ENCODE measurements around the gene POLR2H.

The POLR2H gene

GRCh38 chr3:184327171-184327570 lies 34.3 kb upstream of the POLR2H start:
- Mint-ChIP-seq H3K36me3 (peaks cover 54% of the 10 kb centered on the region), H3K9me3 (no peaks in the 10 kb centered on the region), H3K27ac (no peak overlapping the region), H3K4me1 (no peaks in the 10 kb centered on the region), H3K4me3 (no peak overlapping the region), H3K27me3 (no peaks in the 10 kb centered on the region)
- DNase-seq (ENCODE audit: low spot score in 2 of 2) (no peak), ATAC-seq (ENCODE audit: low read depth) (no peak)

DNA sequence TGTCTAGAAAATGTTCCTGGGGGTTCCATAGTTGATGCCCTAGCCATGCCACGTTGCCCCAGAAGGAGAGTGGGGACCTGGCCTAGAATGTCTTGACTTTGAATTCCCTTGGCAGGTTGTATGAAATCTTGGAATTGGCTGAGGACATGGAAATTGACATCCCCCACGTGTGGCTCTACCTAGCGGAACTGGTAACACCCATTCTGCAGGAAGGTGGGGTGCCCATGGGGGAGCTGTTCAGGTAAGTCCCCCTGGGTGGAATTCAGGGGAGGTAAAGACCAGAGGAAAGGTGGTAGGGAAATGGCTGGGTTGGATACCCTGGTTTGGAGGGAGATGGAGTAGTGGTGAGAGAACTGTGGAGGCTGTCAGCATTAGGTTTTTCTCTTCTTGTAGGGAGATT lies 33.0 kb upstream of the POLR2H start:
- ATAC-seq (ENCODE audit: low read depth) (no peak), DNase-seq (ENCODE audit: low spot score in 2 of 2) (no peak)
- H3K4me3 Mint-ChIP-seq: no peak overlapping the region
- peak overlapping the region; percentile 21 for H3K27ac Mint-ChIP-seq
- no peaks in the 10 kb centered on the region for H3K27me3 Mint-ChIP-seq
- H3K4me1 Mint-ChIP-seq: no peaks in the 10 kb centered on the region
- peaks cover 52% of the 10 kb centered on the region for H3K36me3 Mint-ChIP-seq
- H3K9me3 Mint-ChIP-seq: no peaks in the 10 kb centered on the region

GRCh38 chr3:184332370-184333090 lies 29.0 kb upstream of the POLR2H start:
- peaks cover 26% of the 10 kb centered on the region for H3K36me3 Mint-ChIP-seq
- peak overlapping the region; percentile 52 for H3K27ac Mint-ChIP-seq
- peaks cover under 1% of the 10 kb centered on the region for H3K27me3 Mint-ChIP-seq
- H3K4me3 Mint-ChIP-seq: no peak overlapping the region
- ATAC-seq (ENCODE audit: low read depth): no peak
- H3K4me1 Mint-ChIP-seq: peaks cover 7% of the 10 kb centered on the region
- no peak for DNase-seq (ENCODE audit: low spot score in 2 of 2)
- H3K9me3 Mint-ChIP-seq: no peaks in the 10 kb centered on the region

GRCh38 chr3:184333190-184333589 lies 28.3 kb upstream of the POLR2H start:
- Mint-ChIP-seq H3K4me3 (no peak overlapping the region), H3K36me3 (peaks cover 22% of the 10 kb centered on the region), H3K27ac (peak overlapping the region; percentile 52), H3K4me1 (peaks cover 13% of the 10 kb centered on the region), H3K9me3 (no peaks in the 10 kb centered on the region), H3K27me3 (peaks cover 6% of the 10 kb centered on the region)
- DNase-seq (ENCODE audit: low spot score in 2 of 2): no peak
- no peak for ATAC-seq (ENCODE audit: low read depth)

- peaks cover 6% of the 10 kb centered on the region for H3K27me3 Mint-ChIP-seq
- H3K4me1 Mint-ChIP-seq: peaks cover 13% of the 10 kb centered on the region
- no peak for DNase-seq (ENCODE audit: low spot score in 2 of 2)
- H3K36me3 Mint-ChIP-seq: peaks cover 19% of the 10 kb centered on the region
- no peaks in the 10 kb centered on the region for H3K9me3 Mint-ChIP-seq
- ATAC-seq (ENCODE audit: low read depth): no peak
- H3K4me3 Mint-ChIP-seq: no peak overlapping the region
- peak overlapping the region; percentile 52 for H3K27ac Mint-ChIP-seq
Observed at GRCh38 chr3:184333700-184334099, 27.8 kb upstream of the POLR2H start.

DNA sequence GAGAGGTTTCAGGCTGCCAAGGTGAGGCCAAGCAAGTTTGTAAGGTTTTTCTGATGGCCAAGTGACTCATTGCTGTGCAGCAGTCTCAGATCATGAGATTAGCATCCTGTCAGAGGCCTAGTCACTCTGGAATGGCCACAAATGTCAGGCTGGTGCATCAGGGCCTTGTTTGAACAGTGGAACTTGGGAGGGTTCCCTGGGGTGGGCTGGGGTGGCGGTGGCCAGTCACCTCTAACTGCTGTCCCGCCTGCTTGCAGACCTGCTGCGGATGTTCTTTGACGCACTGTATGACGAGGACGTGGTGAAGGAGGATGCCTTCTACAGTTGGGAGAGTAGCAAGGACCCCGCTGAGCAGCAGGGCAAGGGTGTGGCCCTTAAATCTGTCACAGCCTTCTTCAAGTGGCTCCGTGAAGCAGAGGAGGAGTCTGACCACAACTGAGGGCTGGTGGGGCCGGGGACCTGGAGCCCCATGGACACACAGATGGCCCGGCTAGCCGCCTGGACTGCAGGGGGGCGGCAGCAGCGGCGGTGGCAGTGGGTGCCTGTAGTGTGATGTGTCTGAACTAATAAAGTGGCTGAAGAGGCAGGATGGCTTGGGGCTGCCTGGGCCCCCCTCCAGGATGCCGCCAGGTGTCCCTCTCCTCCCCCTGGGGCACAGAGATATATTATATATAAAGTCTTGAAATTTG lies 26.9 kb upstream of the POLR2H start:
- peaks cover 13% of the 10 kb centered on the region for H3K36me3 Mint-ChIP-seq
- ATAC-seq (ENCODE audit: low read depth): no peak
- no peaks in the 10 kb centered on the region for H3K9me3 Mint-ChIP-seq
- H3K27ac Mint-ChIP-seq: peak overlapping the region; percentile 52
- peaks cover 17% of the 10 kb centered on the region for H3K4me1 Mint-ChIP-seq
- H3K4me3 Mint-ChIP-seq: peak overlapping the region; percentile 33
- peaks cover 6% of the 10 kb centered on the region for H3K27me3 Mint-ChIP-seq
- no peak for DNase-seq (ENCODE audit: low spot score in 2 of 2)

- ATAC-seq (ENCODE audit: low read depth) (no peak), DNase-seq (ENCODE audit: low spot score in 2 of 2) (no peak)
- peak overlapping the region; percentile 87 for H3K4me3 Mint-ChIP-seq
- H3K4me1 Mint-ChIP-seq: peaks cover 17% of the 10 kb centered on the region
- H3K27ac Mint-ChIP-seq: peak overlapping the region; percentile 52
- no peaks in the 10 kb centered on the region for H3K9me3 Mint-ChIP-seq
- H3K27me3 Mint-ChIP-seq: peaks cover 6% of the 10 kb centered on the region
- peaks cover 10% of the 10 kb centered on the region for H3K36me3 Mint-ChIP-seq
Observed at GRCh38 chr3:184335291-184335660, 26.2 kb upstream of the POLR2H start.

DNA sequence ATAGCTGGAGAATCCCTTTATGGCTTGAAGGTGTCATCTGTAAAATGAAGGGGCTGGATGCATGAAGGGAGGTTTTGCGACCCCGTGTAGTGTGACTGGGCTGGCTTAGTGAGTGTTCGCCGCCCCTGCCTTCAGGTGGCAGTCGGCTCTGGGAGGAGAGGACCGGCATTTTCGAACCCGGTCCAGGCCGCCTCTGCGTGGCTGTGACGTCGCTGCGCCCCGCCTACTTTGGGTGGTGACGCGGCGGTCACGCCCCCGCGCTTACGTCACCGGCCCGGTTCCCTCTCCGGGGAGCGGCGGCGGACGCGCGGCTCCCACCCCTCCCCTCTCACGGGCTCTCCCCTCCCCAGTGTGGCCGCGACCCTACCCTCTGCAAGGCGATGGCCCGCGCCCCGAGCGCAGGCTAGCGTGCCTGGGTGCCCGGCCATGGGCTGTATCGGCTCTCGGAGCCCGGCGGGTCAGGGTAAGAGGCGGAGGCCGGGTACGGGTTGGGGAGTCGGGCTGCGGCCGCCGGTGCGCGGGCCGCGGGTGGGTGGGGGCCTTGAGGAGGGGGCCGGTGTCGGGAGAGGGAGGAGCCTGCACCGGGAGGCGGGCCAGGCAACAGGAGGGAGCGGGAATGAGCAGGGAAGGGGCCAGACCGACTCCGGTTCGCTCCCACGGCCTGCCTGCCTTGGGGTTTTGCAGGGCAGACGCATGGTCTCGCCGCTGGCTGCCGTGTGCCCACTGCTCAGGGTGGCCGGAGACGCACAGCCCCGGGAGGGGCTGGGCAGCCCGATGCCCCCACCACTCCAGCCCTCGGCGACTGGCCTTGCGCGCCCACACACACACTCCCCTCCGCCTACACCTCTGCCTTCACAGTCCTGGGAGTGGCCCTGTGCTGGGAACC lies 25.6 kb upstream of the POLR2H start:
- no peaks in the 10 kb centered on the region for H3K9me3 Mint-ChIP-seq
- H3K27ac Mint-ChIP-seq: peak overlapping the region; percentile 52
- peak overlapping the region; percentile 87 for H3K4me3 Mint-ChIP-seq
- H3K27me3 Mint-ChIP-seq: peaks cover 6% of the 10 kb centered on the region
- DNase-seq (ENCODE audit: low spot score in 2 of 2) (peak; percentile 90 to 98), ATAC-seq (ENCODE audit: low read depth) (peak; percentile 85)
- peaks cover 17% of the 10 kb centered on the region for H3K4me1 Mint-ChIP-seq
- peaks cover 9% of the 10 kb centered on the region for H3K36me3 Mint-ChIP-seq

GRCh38 chr3:184336547-184337398 lies 24.7 kb upstream of the POLR2H start:
- no peak overlapping the region for H3K27ac Mint-ChIP-seq
- H3K9me3 Mint-ChIP-seq: no peaks in the 10 kb centered on the region
- H3K4me3 Mint-ChIP-seq: peak overlapping the region; percentile 87
- peaks cover 8% of the 10 kb centered on the region for H3K36me3 Mint-ChIP-seq
- peaks cover 17% of the 10 kb centered on the region for H3K4me1 Mint-ChIP-seq
- no peak for ATAC-seq (ENCODE audit: low read depth)
- DNase-seq (ENCODE audit: low spot score in 2 of 2): no peak
- peaks cover 6% of the 10 kb centered on the region for H3K27me3 Mint-ChIP-seq

DNA sequence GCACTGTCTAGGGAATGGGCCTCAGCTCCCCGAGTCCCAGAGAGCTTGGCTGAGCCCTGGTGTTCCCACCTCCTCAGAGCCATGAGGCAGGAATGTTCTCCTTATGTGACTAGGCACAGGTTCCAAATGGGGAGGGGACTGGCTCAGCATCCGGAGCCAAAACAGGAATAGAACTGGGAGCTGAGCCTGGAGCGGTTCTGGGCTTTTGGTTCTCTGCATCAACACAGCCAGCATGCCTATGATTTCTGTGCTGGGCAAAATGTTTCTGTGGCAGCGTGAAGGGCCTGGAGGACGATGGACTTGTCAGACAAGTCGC lies 24.2 kb upstream of the POLR2H start, which contains the start of gene FAM131A:
Gene FAM131A (plus strand): TSS at position 202 of the 316 bp plus-strand sequence. CDS start 31 bp downstream, at position 233.
- peaks cover 17% of the 10 kb centered on the region for H3K4me1 Mint-ChIP-seq
- no peaks in the 10 kb centered on the region for H3K9me3 Mint-ChIP-seq
- peak within 1 kb of the TSS; percentile 87 for H3K4me3 Mint-ChIP-seq
- H3K27me3 Mint-ChIP-seq: peaks cover 6% of the 10 kb centered on the region
- DNase-seq (ENCODE audit: low spot score in 2 of 2) (no peak), ATAC-seq (ENCODE audit: low read depth) (no peak)
- no peak within 1 kb of the TSS for H3K27ac Mint-ChIP-seq
- peaks cover 9% of the 10 kb centered on the region for H3K36me3 Mint-ChIP-seq

DNA sequence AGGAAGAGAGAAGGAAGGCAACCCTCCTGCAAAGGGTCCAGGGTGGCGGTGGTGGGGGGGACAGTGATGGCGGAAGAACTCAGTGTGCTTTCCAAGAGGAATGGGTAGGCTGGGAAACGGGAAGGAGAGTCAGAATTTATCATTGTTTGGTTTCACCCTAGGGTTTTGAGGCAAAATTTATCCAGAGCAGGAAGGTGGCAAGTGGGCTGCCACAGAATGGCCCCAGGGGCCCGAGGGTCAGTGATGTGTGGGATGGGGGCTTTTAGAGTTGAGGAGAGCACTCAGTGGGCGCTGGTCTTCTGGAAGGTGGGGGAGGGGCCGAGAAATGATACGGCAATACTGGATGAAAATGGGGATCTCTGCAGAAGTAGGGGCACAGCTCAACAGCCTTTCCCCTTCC lies 23.5 kb upstream of the POLR2H start:
- H3K27me3 Mint-ChIP-seq: peaks cover 6% of the 10 kb centered on the region
- H3K9me3 Mint-ChIP-seq: no peaks in the 10 kb centered on the region
- H3K27ac Mint-ChIP-seq: no peak overlapping the region
- DNase-seq (ENCODE audit: low spot score in 2 of 2): no peak
- H3K36me3 Mint-ChIP-seq: peaks cover 9% of the 10 kb centered on the region
- ATAC-seq (ENCODE audit: low read depth): no peak
- H3K4me3 Mint-ChIP-seq: peak overlapping the region; percentile 33
- H3K4me1 Mint-ChIP-seq: peaks cover 17% of the 10 kb centered on the region

- Mint-ChIP-seq H3K4me1 (peaks cover 17% of the 10 kb centered on the region), H3K27me3 (peaks cover 6% of the 10 kb centered on the region), H3K9me3 (no peaks in the 10 kb centered on the region), H3K27ac (no peak overlapping the region), H3K36me3 (peaks cover 6% of the 10 kb centered on the region), H3K4me3 (peak overlapping the region; percentile 16)
- peak; percentile 31 for ATAC-seq (ENCODE audit: low read depth)
- DNase-seq (ENCODE audit: low spot score in 2 of 2): no peak
Observed at GRCh38 chr3:184338511-184338945, 23.0 kb upstream of the POLR2H start.

- Mint-ChIP-seq H3K9me3 (no peaks in the 10 kb centered on the region), H3K27me3 (peaks cover 6% of the 10 kb centered on the region), H3K27ac (no peak overlapping the region), H3K4me3 (no peak overlapping the region), H3K36me3 (peaks cover 6% of the 10 kb centered on the region), H3K4me1 (peaks cover 15% of the 10 kb centered on the region)
- ATAC-seq (ENCODE audit: low read depth) (no peak), DNase-seq (ENCODE audit: low spot score in 2 of 2) (no peak)
Observed at GRCh38 chr3:184339001-184339400, 22.5 kb upstream of the POLR2H start.
